Activated T-cell treated with anti-CD3 and anti-CD28 coated beads for 1 hour (primary cell): ENCODE data around the gene EVI2B.
"Not testable (repeated sequence)": the region's sequence is repeated elsewhere in the genome, so short reads cannot be mapped to it uniquely, and the experiment has no call there.

Source experiments
- DNase-seq: peaks from one replicate; pipeline ENCODE4 v3.0.0-alpha.2; 2020; ENCODE audit warnings: low read depth

The EVI2B gene

GRCh38 chr17:31310260-31310659 lies 3.6 kb downstream of the EVI2B start:
- no peak for DNase-seq

GRCh38 chr17:31309556-31309955 lies 4.3 kb downstream of the EVI2B start:
- DNase-seq, result no peak

GRCh38 chr17:31308372-31309334 lies 5.2 kb downstream of the EVI2B start:
- no peak for DNase-seq

GRCh38 chr17:31307640-31308039 lies 6.2 kb downstream of the EVI2B start:
- no peak for DNase-seq

GRCh38 chr17:31299624-31300023 lies 14.2 kb downstream of the EVI2B start:
- DNase-seq, result no peak

GRCh38 chr17:31297090-31297489 lies 16.8 kb downstream of the EVI2B start, which contains the start of gene OMG:
Gene OMG, minus strand, starts transcription at chr17:31297239. Its CDS starts 908 bp downstream, at chr17:31296331.
- no peak for DNase-seq

GRCh38 chr17:31296142-31296541 lies 17.7 kb downstream of the EVI2B start:
- no peak for DNase-seq

- DNase-seq, result no peak
Observed at GRCh38 chr17:31295489-31295871, 18.4 kb downstream of the EVI2B start.

GRCh38 chr17:31294820-31295488 lies 18.9 kb downstream of the EVI2B start:
- no peak for DNase-seq

GRCh38 chr17:31294231-31294630 lies 19.6 kb downstream of the EVI2B start:
- DNase-seq, result no peak

GRCh38 chr17:31293581-31293980 lies 20.3 kb downstream of the EVI2B start:
- DNase-seq, result no peak

GRCh38 chr17:31291820-31292219 lies 22.0 kb downstream of the EVI2B start:
- no peak for DNase-seq

- DNase-seq, result no peak
Observed at GRCh38 chr17:31289790-31290189, 24.1 kb downstream of the EVI2B start.

GRCh38 chr17:31287932-31288331 lies 25.9 kb downstream of the EVI2B start:
- not testable (repeated sequence) for DNase-seq

GRCh38 chr17:31286587-31286986 lies 27.3 kb downstream of the EVI2B start:
- DNase-seq, result no peak

GRCh38 chr17:31283841-31284240 lies 30.0 kb downstream of the EVI2B start:
- no peak for DNase-seq

GRCh38 chr17:31281061-31281460 lies 32.8 kb downstream of the EVI2B start:
- no peak for DNase-seq

GRCh38 chr17:31279401-31279800 lies 34.5 kb downstream of the EVI2B start:
- no peak for DNase-seq

GRCh38 chr17:31275116-31275515 lies 38.7 kb downstream of the EVI2B start:
- DNase-seq, result no peak

GRCh38 chr17:31274252-31274651 lies 39.6 kb downstream of the EVI2B start:
- DNase-seq, result no peak

- no peak for DNase-seq
Observed at GRCh38 chr17:31273516-31273915, 40.3 kb downstream of the EVI2B start.

- DNase-seq, result no peak
Observed at GRCh38 chr17:31272803-31273202, 41.1 kb downstream of the EVI2B start.

- DNase-seq, result no peak
Observed at GRCh38 chr17:31272236-31272635, 41.6 kb downstream of the EVI2B start.
